Cardiac muscle cell (in vitro differentiated cells and primary cell): ENCODE measurements around the gene TCEAL5. TPM values are rescaled to one million over a fixed set of nuclear protein-coding genes. Genes with fewer than 3 reads are reported as not detected.
"Not testable (repeated sequence)": the region's sequence is repeated elsewhere in the genome, so short reads cannot be mapped to it uniquely, and the experiment has no call there.

Experiments
- DNase-seq, 2 donors: peaks; one replicate each; pipeline versions ENCODE4 v3.0.0 to v3.0.0-alpha.2; 2010 to 2017; ENCODE audit warnings: low read depth in 1 of 2, low spot score in 1 of 2
- H3K27ac ChIP-seq: fragments of 200-600 bp; sonication (generic); 2 replicates; pipeline ENCODE4 v1.5.1; 2016
- H3K27me3 ChIP-seq: fragments of 200-600 bp; sonication (generic); 2 replicates; pipeline ENCODE4 v1.6.0; 2016; ENCODE audit warnings: control low read depth
- H3K36me3 ChIP-seq: fragments of 200-600 bp; sonication (generic); 2 replicates; pipeline ENCODE4 v1.5.1; 2016; ENCODE audit warnings: control low read depth
- H3K4me1 ChIP-seq: fragments of 200-600 bp; sonication (generic); 2 replicates; pipeline ENCODE4 v1.8.1; 2017; ENCODE audit warnings: low read depth, mild to moderate bottlenecking, mixed run types
- H3K4me3 ChIP-seq: fragments of 200-600 bp; sonication (generic); 2 replicates; pipeline ENCODE4 v1.5.1; 2016; ENCODE audit warnings: mild to moderate bottlenecking
- H3K9me3 ChIP-seq: fragments of 200-600 bp; sonication (generic); 2 replicates; pipeline ENCODE4 v1.5.1; 2017; ENCODE audit warnings: low read depth, mild to moderate bottlenecking, control low read depth
- polyA plus RNA-seq: library from polyadenylated mRNA; unstranded; fragments of >200 nt; fragmentation: Nextera tagmentation; extraction: Ambion mirVana; gene quantifications from 2 replicates; pipeline ENCODE4 v1.2.1, GENCODE V29; 2016
- total RNA-seq: library from RNA; depleted of rRNA; stranded (reverse); fragments of >200 nt; gene quantifications from 2 replicates; pipeline ENCODE4 v1.2.3, GENCODE V29; 2016
- TF ChIP-seq, protein P1 (sequence below): IDR thresholded peaks from 2 replicates; pipeline ENCODE4 v1.5.1; 2012; ENCODE audit warnings: low read depth, mild to moderate bottlenecking, low read length

Gene TCEAL5, protein sequence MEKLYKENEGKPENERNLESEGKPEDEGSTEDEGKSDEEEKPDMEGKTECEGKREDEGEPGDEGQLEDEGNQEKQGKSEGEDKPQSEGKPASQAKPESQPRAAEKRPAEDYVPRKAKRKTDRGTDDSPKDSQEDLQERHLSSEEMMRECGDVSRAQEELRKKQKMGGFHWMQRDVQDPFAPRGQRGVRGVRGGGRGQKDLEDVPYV
- 0.15 and 0.78 TPM in 2 replicates for total RNA-seq
- 1.3 TPM in 1 of 2 replicates, not detected in the other for polyA plus RNA-seq

DNA sequence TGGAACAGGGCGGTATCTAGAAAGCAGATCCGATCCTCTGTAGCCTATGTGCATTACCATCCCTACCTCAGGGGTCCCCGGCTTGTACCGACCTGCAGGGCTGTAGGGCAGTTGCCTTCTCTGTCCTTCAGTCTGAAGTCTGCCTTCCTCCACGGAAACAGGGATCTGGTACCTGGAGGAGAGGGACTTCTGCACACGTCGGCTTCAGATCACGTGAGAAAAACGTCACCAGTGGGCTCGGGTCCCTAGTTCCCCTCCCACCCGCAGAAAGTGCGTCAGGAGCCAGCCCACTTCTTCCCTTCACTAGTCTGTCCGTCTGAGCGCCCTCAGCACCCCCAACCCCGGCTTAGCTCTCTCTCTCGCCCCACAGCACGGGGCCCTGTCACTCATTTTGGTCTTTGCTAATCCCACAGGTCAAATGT is at the start of gene TCEAL5:
Gene TCEAL5, minus strand, starts transcription at position 170 of the 422 bp plus-strand sequence. CDS start 2,187 bp downstream, outside the sequence.
- no peak within 1 kb of the TSS for H3K27ac ChIP-seq
- no peaks in the 10 kb centered on the region for H3K27me3 ChIP-seq
- no peaks in the 10 kb centered on the region for H3K36me3 ChIP-seq
- TF ChIP-seq, protein P1, sequence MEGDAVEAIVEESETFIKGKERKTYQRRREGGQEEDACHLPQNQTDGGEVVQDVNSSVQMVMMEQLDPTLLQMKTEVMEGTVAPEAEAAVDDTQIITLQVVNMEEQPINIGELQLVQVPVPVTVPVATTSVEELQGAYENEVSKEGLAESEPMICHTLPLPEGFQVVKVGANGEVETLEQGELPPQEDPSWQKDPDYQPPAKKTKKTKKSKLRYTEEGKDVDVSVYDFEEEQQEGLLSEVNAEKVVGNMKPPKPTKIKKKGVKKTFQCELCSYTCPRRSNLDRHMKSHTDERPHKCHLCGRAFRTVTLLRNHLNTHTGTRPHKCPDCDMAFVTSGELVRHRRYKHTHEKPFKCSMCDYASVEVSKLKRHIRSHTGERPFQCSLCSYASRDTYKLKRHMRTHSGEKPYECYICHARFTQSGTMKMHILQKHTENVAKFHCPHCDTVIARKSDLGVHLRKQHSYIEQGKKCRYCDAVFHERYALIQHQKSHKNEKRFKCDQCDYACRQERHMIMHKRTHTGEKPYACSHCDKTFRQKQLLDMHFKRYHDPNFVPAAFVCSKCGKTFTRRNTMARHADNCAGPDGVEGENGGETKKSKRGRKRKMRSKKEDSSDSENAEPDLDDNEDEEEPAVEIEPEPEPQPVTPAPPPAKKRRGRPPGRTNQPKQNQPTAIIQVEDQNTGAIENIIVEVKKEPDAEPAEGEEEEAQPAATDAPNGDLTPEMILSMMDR, result no peak
- H3K4me1 ChIP-seq, result no peaks in the 10 kb centered on the region
- H3K9me3 ChIP-seq, result no peaks in the 10 kb centered on the region
- DNase-seq, result no peak
- H3K4me3 ChIP-seq, result no peak within 1 kb of the TSS

DNA sequence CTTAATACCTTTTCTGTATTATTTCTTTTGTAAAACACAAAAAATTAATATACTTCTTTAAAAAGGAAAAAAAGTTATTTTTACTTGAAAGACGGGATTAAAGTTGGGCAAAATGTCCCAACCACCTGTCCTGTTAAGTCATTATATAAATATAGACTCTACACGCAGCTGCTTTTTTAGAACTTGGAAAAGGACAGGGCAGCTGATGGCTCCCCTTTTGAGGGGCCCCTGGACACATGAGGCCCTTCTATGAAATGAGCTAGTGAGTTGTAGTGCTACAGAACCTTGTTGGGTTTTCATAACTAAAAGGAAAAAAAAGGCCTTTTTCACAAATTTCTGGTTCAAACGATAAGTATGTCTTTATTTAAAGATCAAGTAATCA is 34.8 kb upstream of the TCEAL5 start:
- peak overlapping the region; percentile 85 for H3K4me3 ChIP-seq
- TF ChIP-seq, protein P1, result no peak
- no peaks in the 10 kb centered on the region for H3K36me3 ChIP-seq
- DNase-seq, result no peak
- no peaks in the 10 kb centered on the region for H3K27me3 ChIP-seq
- H3K27ac ChIP-seq, result no peak overlapping the region
- no peaks in the 10 kb centered on the region for H3K9me3 ChIP-seq
- H3K4me1 ChIP-seq, result peaks cover 4% of the 10 kb centered on the region

DNA sequence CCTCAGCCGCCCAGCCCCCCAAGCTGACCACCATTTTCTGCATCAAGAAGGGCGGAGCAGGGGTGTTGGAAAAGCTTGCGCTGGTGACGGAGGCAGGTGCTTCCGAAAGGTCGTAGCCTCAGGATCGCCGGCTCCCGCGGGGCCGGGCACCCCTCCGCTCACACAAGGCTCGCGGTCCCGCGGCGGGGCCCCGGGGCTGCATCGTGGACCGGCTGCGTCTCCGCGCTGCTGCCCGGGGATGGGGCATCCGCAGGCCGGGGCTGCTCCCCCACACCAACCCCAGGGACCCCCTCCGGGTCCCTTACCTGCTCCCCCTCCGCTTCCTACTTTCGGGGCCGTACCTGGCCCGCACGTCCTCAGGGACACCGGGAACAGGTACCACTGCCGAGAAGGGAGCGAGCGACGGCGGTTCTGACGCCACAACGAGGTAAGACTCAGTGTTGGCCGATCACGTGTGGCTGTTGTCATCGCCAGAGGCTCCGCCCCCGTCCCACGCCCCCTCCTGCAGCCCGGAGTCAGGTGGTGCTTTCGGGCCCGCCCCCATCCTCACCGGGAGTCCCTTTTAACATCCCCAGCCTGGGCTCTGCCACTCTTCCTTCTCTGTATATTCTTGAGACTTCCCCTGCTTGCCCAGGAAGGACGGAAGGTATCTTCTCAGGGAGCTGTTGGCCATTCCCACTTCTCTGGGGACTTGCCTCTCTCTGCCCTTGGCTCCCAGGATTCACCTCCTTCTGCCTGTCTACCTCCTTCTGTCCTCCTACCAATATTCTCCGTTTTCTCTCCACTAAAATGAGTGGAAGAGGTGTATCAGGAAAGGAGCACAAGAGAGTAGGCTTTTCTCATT is 34.2 kb upstream of the TCEAL5 start, which contains the start of gene BEX2:
Gene BEX2, minus strand, starts transcription at position 436 of the 844 bp plus-strand sequence. CDS start 1,014 bp downstream, outside the sequence.
- TF ChIP-seq, protein P1, result no peak
- H3K27ac ChIP-seq, result no peak within 1 kb of the TSS
- H3K36me3 ChIP-seq, result no peaks in the 10 kb centered on the region
- H3K9me3 ChIP-seq, result no peaks in the 10 kb centered on the region
- peak within 1 kb of the TSS; percentile 85 for H3K4me3 ChIP-seq
- H3K27me3 ChIP-seq, result no peaks in the 10 kb centered on the region
- peaks cover 4% of the 10 kb centered on the region for H3K4me1 ChIP-seq
- DNase-seq, result peak; percentile 35 to 92

DNA sequence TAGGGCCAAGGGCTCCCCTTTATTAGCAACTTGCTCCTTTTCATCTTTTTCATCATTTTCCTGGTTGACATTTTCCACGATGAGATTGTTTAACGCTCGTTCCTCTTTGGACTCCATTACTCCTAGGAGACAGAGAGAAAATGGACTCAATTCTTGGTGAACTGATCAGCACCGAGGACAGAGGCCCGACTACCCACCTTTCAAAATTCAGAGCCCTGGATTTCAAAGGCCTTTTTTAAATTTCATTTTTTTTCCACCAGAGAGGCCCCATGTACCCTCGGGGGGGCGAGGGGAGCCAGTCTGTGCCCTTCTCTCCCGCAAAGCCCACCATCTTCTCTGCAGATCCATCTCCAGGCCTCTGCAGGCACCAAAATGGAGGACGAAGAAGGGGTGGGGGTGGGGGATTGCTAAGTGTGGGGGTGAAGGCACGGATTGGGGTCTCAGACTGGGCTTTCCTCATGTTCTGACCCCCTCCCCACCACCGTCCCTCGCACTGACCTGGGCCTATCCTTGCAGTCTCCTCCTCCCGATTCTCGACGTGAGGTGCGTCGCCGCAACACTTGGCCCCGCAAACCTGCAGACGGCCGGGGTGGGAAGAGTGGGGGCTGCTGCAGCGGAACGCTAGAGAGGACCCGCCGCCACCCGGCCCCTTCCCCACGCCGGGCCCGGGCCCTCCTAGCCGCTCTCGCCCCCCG is 33.5 kb upstream of the TCEAL5 start:
- no peaks in the 10 kb centered on the region for H3K9me3 ChIP-seq
- peaks cover 4% of the 10 kb centered on the region for H3K4me1 ChIP-seq
- H3K36me3 ChIP-seq, result no peaks in the 10 kb centered on the region
- peak in 1 of 2 donors; percentile 5 for DNase-seq
- peak overlapping the region; percentile 85 for H3K4me3 ChIP-seq
- H3K27ac ChIP-seq, result no peak overlapping the region
- H3K27me3 ChIP-seq, result no peaks in the 10 kb centered on the region
- TF ChIP-seq, protein P1, result no peak

DNA sequence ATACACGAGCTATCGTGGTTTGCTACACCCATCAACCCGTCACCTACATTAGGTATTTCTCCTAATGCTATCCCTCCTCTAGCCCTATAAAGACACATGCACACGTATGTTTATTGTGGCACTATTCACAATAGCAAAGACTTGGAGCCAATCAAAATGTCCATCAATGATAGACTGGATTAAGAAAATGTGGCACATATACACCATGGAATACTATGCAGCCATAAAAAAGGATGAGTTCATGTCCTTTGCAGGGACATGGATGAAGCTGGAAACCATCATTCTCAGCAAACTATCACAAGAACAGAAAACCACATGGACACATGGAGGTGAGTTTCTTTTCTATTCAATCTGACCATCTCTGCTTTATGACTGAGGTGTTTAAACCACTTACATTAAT is 29.1 kb upstream of the TCEAL5 start:
- not testable (repeated sequence) for H3K4me3 ChIP-seq, H3K27me3 ChIP-seq, H3K9me3 ChIP-seq, H3K36me3 ChIP-seq, H3K4me1 ChIP-seq, DNase-seq, H3K27ac ChIP-seq
